K562 (cell line): Measurements from ENCODE around the gene MADCAM1. TPM values are rescaled to one million over a fixed set of nuclear protein-coding genes. Genes with fewer than 3 reads are reported as not detected.

Experiments
- ATAC-seq: fragments of 200-7000 bp; cut with Tn5 transposase; 3 replicates; pipeline ENCODE4 v1.9.1; 2020; ENCODE audit warnings: moderate library complexity
- BruUV-seq: library from RNA; stranded (reverse); fragments of 400-500 nt; replicated peaks from 2 replicates; lab custom pipeline; 2021; lab: Mats Ljungman, UMichigan
- CTCF ChIA-PET: fragments of 300-600 bp; formaldehyde crosslinking; extraction: SDS; loops from one replicate; lab custom pipeline; 2021; ENCODE audit warnings: low intra/inter-chr PET ratio; lab: Yijun Ruan, JAX
- POLR2A ChIA-PET: fragments of 300-600, 350-650 bp; sonication (Branson Sonifier 250); formaldehyde crosslinking; extraction: SDS; loops from one replicate; lab custom pipeline; 2021; ENCODE audit warnings: antibody characterized with exemption, inconsistent platforms; lab: Yijun Ruan, JAX
- DNase-seq, 4 experiments: peaks; one replicate each; pipeline versions ENCODE4 v3.0.0 to v3.0.0-alpha.2; 2011 to 2018; ENCODE audit warnings: low spot score in 3 of 4, mixed read lengths in 3 of 4; ENCODE audit errors: extremely low read depth in 1 of 4
- FAIRE-seq: peaks from 2 replicates; lab custom pipeline; 2011; peaks lifted over from hg19 to GRCh38; lab: Jason Lieb, UNC
- H2AFZ ChIP-seq: 2 replicates; pipeline ENCODE4 v1.6.0; 2011; ENCODE audit warnings: low read depth, low read length, control low read depth, inconsistent platforms
- H3K27ac ChIP-seq: fragments of 200-600 bp; 3 replicates; pipeline ENCODE4 v1.8.0; 2011; ENCODE audit warnings: low read depth, mild to moderate bottlenecking, control low read depth, inconsistent platforms, low read length, moderate library complexity, mixed read lengths; ENCODE audit errors: extremely low read depth
- H3K27me3 ChIP-seq, 2 experiments: fragments of 300-600 bp in 1 of 2; 2 replicates in 1 of 2; 3 replicates in 1 of 2; pipeline versions ENCODE4 v1.6.0 to v1.8.0; 2011; ENCODE audit warnings: inconsistent platforms in 2 of 2, low read length in 2 of 2, mild to moderate bottlenecking in 1 of 2, mixed read lengths in 1 of 2, moderate library complexity in 1 of 2; ENCODE audit not compliant: control insufficient read depth in 2 of 2, insufficient read depth in 2 of 2
- H3K36me3 ChIP-seq: fragments of 300-600 bp; 3 replicates; pipeline ENCODE4 v1.8.0; 2011; ENCODE audit warnings: mild to moderate bottlenecking, low read length, inconsistent platforms; ENCODE audit not compliant: control insufficient read depth, insufficient read depth
- H3K4me1 ChIP-seq, 2 experiments: fragments of 200-600 bp in 1 of 2; replicated peaks in 1 of 2; 2 replicates in 1 of 2; 3 replicates in 1 of 2; pipeline versions ENCODE4 v1.5.1 to v1.8.0; 2011; ENCODE audit warnings: inconsistent platforms in 2 of 2, low read length in 2 of 2, mild to moderate bottlenecking in 1 of 2, mixed read lengths in 1 of 2, moderate library complexity in 1 of 2; ENCODE audit not compliant: control insufficient read depth in 2 of 2, insufficient read depth in 2 of 2
- H3K4me2 ChIP-seq: 2 replicates; pipeline ENCODE4 v1.6.1; 2011; ENCODE audit warnings: low read length, control low read depth, inconsistent platforms, mixed read lengths; ENCODE audit not compliant: insufficient read depth
- H3K4me3 ChIP-seq: fragments of 200-600 bp; sonication (generic), shearing (Covaris generic); 2 replicates; pipeline ENCODE4 v1.5.1; 2016; ENCODE audit warnings: control low read depth, inconsistent platforms
- H3K79me2 ChIP-seq: fragments of 200-600 bp; 3 replicates; pipeline ENCODE4 v1.8.0; 2011; ENCODE audit warnings: low read length, inconsistent platforms; ENCODE audit not compliant: control insufficient read depth, insufficient read depth
- H3K9ac ChIP-seq, 2 experiments: 2 replicates each; pipeline versions ENCODE4 v1.6.0 to v1.6.1; 2011; ENCODE audit warnings: low read depth in 2 of 2, low read length in 2 of 2, control low read depth in 1 of 2, inconsistent platforms in 1 of 2, mild to moderate bottlenecking in 1 of 2, mixed read lengths in 1 of 2; ENCODE audit not compliant: insufficient read depth in 1 of 2
- H3K9me1 ChIP-seq: one replicate; pipeline ENCODE4 v1.6.0; 2011; ENCODE audit warnings: inconsistent platforms, mild to moderate bottlenecking, low read length, moderate library complexity; ENCODE audit not compliant: control insufficient read depth, insufficient read depth
- H3K9me3 ChIP-seq: replicated peaks from 2 replicates; pipeline ENCODE4 v1.5.1; 2011; ENCODE audit warnings: low read depth, low read length, inconsistent platforms; ENCODE audit not compliant: control insufficient read depth, insufficient read depth
- H4K20me1 ChIP-seq: replicated peaks from 2 replicates; pipeline ENCODE4 v1.6.1; 2011; ENCODE audit warnings: low read length, inconsistent platforms, mixed read lengths; ENCODE audit not compliant: control insufficient read depth, insufficient read depth
- BCOR ChIP-seq: fragments of 450-650 bp; IDR thresholded peaks from 2 replicates; pipeline ENCODE4 v1.6.1; 2016
- GTF2E2 ChIP-seq: fragments of 200-800 bp; sonication (Bioruptor generic); IDR thresholded peaks from 2 replicates; pipeline ENCODE4 v1.6.1; 2016; ENCODE audit warnings: missing genetic modification characterization, missing compliant biosample characterization
- PPARD ChIP-seq: fragments of 250-450 bp; sonication (Bioruptor Pico); IDR thresholded peaks from 2 replicates; pipeline ENCODE4 v1.8.0; 2022; ENCODE audit warnings: inconsistent platforms, mild to moderate bottlenecking, moderate library complexity
- SAFB ChIP-seq: fragments of 200-400 bp; formaldehyde crosslinking; IDR thresholded peaks from 2 replicates; pipeline ENCODE4 v1.6.1; 2017; ENCODE audit warnings: low read depth, low read length, borderline replicate concordance
- WGBS: fragments of 100-300 bp; shearing (Covaris generic); methylation state at CpG from one replicate; pipeline ENCODE4 v1.1.6; 2016; ENCODE audit warnings: low coverage, mixed read lengths; ENCODE audit not compliant: insufficient coverage; ENCODE audit errors: missing lambda C conversion rate; 5-methylcytosine and 5-hydroxymethylcytosine counted together
- in situ Hi-C: fragments of 300-500 bp; cut with MboI; formaldehyde crosslinking; loops from 4 replicates; pipeline ENCODE4 v1.15.0; 2018; ENCODE audit warnings: inconsistent platforms, mixed read lengths
- intact Hi-C: fragments of 100-400 bp; cut with micrococcal nuclease; formaldehyde crosslinking; loops from 2 replicates; pipeline ENCODE4 v1.14.2; 2022
- polyA plus RNA-seq, 8 experiments: library from polyadenylated mRNA; depleted of rRNA in 4 of 8; stranded (reverse) in 5 of 8; unstranded in 3 of 8; fragments of >200 nt; fragmentation: Nextera tagmentation in 2 of 8; fragmentation: Illumina TruSeq in 1 of 8; extraction: Ambion mirVana in 2 of 8; extraction: Trizol in 1 of 8; gene quantifications; 2 replicates each; pipeline versions ENCODE4 v1.2.1 to v1.2.3, GENCODE V29; 2011 to 2014; ENCODE audit warnings: inconsistent platforms in 1 of 8, missing spikeins in 1 of 8
- total RNA-seq, 7 experiments: library from RNA; depleted of rRNA in 6 of 7; stranded (reverse); fragments of >200 nt in 6 of 7; fragmentation: Illumina TruSeq in 2 of 7; extraction: Trizol in 2 of 7; gene quantifications; 2 replicates each; pipeline versions ENCODE4 v1.2.1 to v1.2.3, GENCODE V29; 2011 to 2021; ENCODE audit warnings: low replicate concordance in 1 of 7
- TF ChIP-seq, protein P1 (sequence below): fragments of 450-650 bp; IDR thresholded peaks from 2 replicates; pipeline ENCODE4 v1.6.1; 2016

MADCAM1 gene
- total and polyA plus RNA-seq, 9 of the 15 experiments (the other 6 are each of a cell fraction or from before 2014, with no cell fraction given), result 0.09 to 0.36 (median 0.09) TPM; not detected in 6

DNA sequence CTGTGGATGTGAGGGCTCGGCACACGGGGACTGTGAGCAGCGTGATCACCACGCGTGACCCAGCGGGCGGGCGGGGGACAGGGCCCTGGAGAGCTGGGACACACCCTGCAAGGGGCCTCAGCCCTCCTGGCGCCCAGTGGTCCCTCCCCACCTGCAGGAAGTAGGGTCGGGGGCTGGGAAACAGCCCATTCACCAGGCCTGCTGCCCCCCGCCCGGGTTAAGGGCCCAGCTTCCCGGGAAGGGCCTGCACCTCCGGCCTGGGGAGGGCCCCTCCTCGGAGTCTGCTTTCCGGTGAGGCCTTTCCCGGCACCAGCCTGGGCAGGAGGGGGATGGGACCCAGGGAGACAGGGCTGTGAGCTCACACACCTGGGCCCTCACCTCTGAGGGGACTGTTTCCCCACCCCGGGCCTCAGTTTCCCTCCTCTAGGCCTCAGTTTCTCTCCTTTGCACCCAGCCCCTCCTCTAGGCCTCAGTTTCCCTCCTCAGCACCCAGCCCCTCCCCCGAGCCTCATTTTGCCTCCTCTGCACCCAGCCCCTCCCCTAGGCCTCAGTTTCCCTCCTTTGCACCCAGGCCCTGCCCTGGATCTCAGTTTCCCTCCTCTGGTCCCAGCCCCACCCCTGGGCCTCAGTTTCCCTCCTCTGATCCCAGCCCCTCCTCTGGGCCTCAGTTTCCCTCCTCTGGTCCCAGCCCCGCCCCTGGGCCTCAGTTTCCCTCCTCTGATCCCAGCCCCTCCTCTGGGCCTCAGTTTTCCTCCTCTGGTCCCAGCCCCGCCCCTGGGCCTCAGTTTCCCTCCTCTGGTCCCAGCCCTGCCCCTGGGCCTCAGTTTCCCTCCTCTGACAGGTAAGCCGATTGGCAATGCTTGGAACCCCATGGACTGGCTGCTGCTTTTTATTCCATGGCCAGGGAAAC, 1.9 kb upstream of the MADCAM1 start:
- TF ChIP-seq PPARD (CRISPR knock-in tag) (no peak), BCOR (peak; percentile 54; the same call in 1 of the 2 replicates), GTF2E2 (tag) (no peak), SAFB (peak; percentile 33; the same call in 1 of the 2 replicates)
- TF ChIP-seq, protein P1, sequence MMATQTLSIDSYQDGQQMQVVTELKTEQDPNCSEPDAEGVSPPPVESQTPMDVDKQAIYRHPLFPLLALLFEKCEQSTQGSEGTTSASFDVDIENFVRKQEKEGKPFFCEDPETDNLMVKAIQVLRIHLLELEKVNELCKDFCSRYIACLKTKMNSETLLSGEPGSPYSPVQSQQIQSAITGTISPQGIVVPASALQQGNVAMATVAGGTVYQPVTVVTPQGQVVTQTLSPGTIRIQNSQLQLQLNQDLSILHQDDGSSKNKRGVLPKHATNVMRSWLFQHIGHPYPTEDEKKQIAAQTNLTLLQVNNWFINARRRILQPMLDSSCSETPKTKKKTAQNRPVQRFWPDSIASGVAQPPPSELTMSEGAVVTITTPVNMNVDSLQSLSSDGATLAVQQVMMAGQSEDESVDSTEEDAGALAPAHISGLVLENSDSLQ, result no peak
- Histone ChIP-seq H3K4me1 (peaks cover 0 to 66% of the 10 kb centered on the region in 2 experiments; a peak in 3 of 5 replicates), H3K9me3 (no peaks in the 10 kb centered on the region), H3K4me3 (no peak overlapping the region), H3K9me1 (no peaks in the 10 kb centered on the region), H3K4me2 (no peak overlapping the region), H4K20me1 (no peaks in the 10 kb centered on the region), H3K9ac (peak overlapping the region in 1 of 2 experiments; percentile 52; a peak in 1 of 4 replicates), H3K79me2 (no peaks in the 10 kb centered on the region; the same call in 2 of the 3 replicates), H2AFZ (no peak overlapping the region), H3K27ac (no peak overlapping the region), H3K27me3 (no peaks in the 10 kb centered on the region), H3K36me3 (no peaks in the 10 kb centered on the region)
- in situ Hi-C loops (no loop called here), intact Hi-C loops (no loop called here)
- 39% methylated on average over 14 of the region's 22 CpGs for WGBS
- ATAC-seq, result no peak
- no peak for FAIRE-seq
- BruUV-seq, result no TSS peak
- CTCF ChIA-PET, result no interaction called here
- POLR2A ChIA-PET, result interaction anchor here (0.8 to 1.8 kb wide), 2 partner anchors 12 to 16 kb away, joined by 3 to 6 read pairs; no protein-coding TSS in a partner anchor
- no peak for DNase-seq
